IMR-90 (cell line): ENCODE measurements around the gene SRPK3.

ENCODE experiments used
- BHLHE40 ChIP-seq: fragments of 150-350 bp; IDR thresholded peaks from 2 replicates; pipeline ENCODE4 v1.6.1; 2016; ENCODE audit warnings: mild to moderate bottlenecking, low read depth, low read length
- CEBPB ChIP-seq: IDR thresholded peaks from 2 replicates; pipeline ENCODE4 v1.6.1; 2012; ENCODE audit warnings: low read depth, low read length, improper control_type of control experiment
- MAFK ChIP-seq: IDR thresholded peaks from 2 replicates; pipeline ENCODE4 v1.6.1; 2012; ENCODE audit warnings: low read depth, low read length, improper control_type of control experiment
- MAZ ChIP-seq: IDR thresholded peaks from 2 replicates; pipeline ENCODE4 v1.6.1; 2012; ENCODE audit warnings: low read depth, mild to moderate bottlenecking, low read length, improper control_type of control experiment, moderate library complexity, borderline replicate concordance
- MXI1 ChIP-seq: IDR thresholded peaks from 2 replicates; pipeline ENCODE4 v1.6.1; 2012; ENCODE audit warnings: low read depth, mild to moderate bottlenecking, low read length, moderate library complexity, borderline replicate concordance
- POLR2A ChIP-seq: IDR thresholded peaks from 2 replicates; pipeline ENCODE4 v1.6.1; 2012; ENCODE audit warnings: mild to moderate bottlenecking, low read depth, low read length
- RAD21 ChIP-seq: IDR thresholded peaks from 2 replicates; pipeline ENCODE4 v1.6.1; 2012; ENCODE audit warnings: low read length, improper control_type of control experiment
- SMC3 ChIP-seq: fragments of 150-350 bp; IDR thresholded peaks from 2 replicates; pipeline ENCODE4 v1.6.1; 2016; ENCODE audit warnings: low read depth, mild to moderate bottlenecking, antibody characterized with exemption, low read length, moderate library complexity
- TF ChIP-seq, protein P1 (sequence below): conservative IDR thresholded peaks from 2 replicates; pipeline ENCODE4 v1.5.1; 2012; ENCODE audit warnings: mild to moderate bottlenecking, low read depth, low read length, improper control_type of control experiment

DNA sequence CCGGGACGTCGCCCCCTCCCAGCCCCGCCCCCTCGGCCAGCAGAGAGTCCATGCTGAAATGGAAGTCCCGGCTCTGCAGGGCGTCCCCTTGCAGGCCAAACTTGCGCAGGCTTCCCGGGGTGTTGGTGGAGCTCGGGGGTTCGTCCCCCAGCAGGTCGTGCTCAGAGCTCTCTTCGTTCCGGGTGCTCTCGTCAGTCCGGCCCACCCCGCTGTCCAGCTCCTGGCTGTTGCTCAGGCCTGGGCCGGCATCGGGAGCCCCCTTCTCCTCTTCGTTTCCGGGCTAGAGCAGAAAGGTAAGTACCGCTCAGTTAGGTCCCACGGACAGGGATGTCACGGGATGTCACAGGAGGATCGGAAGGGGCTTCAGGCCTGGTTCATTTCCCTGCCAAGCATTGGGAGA, 23.8 kb downstream of the SRPK3 start:
- TF ChIP-seq, protein P1, sequence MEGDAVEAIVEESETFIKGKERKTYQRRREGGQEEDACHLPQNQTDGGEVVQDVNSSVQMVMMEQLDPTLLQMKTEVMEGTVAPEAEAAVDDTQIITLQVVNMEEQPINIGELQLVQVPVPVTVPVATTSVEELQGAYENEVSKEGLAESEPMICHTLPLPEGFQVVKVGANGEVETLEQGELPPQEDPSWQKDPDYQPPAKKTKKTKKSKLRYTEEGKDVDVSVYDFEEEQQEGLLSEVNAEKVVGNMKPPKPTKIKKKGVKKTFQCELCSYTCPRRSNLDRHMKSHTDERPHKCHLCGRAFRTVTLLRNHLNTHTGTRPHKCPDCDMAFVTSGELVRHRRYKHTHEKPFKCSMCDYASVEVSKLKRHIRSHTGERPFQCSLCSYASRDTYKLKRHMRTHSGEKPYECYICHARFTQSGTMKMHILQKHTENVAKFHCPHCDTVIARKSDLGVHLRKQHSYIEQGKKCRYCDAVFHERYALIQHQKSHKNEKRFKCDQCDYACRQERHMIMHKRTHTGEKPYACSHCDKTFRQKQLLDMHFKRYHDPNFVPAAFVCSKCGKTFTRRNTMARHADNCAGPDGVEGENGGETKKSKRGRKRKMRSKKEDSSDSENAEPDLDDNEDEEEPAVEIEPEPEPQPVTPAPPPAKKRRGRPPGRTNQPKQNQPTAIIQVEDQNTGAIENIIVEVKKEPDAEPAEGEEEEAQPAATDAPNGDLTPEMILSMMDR, result no peak
- TF ChIP-seq SMC3, result no peak
- no peak for TF ChIP-seq RAD21
- no peak for TF ChIP-seq POLR2A
- TF ChIP-seq MAZ, result no peak
- TF ChIP-seq CEBPB, result no peak
- TF ChIP-seq BHLHE40, result no peak
- no peak for TF ChIP-seq MXI1
- TF ChIP-seq MAFK, result no peak
